ENCODE measurements around the gene MYCBP2.
"Not testable (repeated sequence)": the region's sequence is repeated elsewhere in the genome, so short reads cannot be mapped to it uniquely, and the experiment has no call there.

The MYCBP2 gene

GRCh38 chr13:77350811-77351210, 23.9 kb upstream of the MYCBP2 start:
- CTCF ChIA-PET: interaction anchor here (0.7 kb wide), 1 partner anchor 39 kb away, joined by 3 read pairs; no protein-coding TSS in a partner anchor
- no peak overlapping the region for H3K27ac ChIP-seq (ENCODE audit: insufficient read depth in 1 of 2, low read depth in 1 of 2, low read length in 2 of 2, poor library complexity in 1 of 2, severe bottlenecking in 2 of 2)
- H3K36me3 ChIP-seq (ENCODE audit: control insufficient read depth in 4 of 4, insufficient read depth in 4 of 4, low read length in 3 of 4): no peaks in the 10 kb centered on the region
- DNase-seq: no peak
- no peaks in the 10 kb centered on the region for H3K27me3 ChIP-seq (replicated peaks in 2 of 5; ENCODE audit: control insufficient read depth in 4 of 5, insufficient read depth in 5 of 5, low read length in 4 of 5)
- no peaks in the 10 kb centered on the region for H3K9me3 ChIP-seq (ENCODE audit: control extremely low read depth in 1 of 5, control insufficient read depth in 4 of 5, insufficient read depth in 2 of 5, low read depth in 1 of 5, low read length in 4 of 5)
- POLR2A ChIA-PET: no interaction called here
- H3K4me1 ChIP-seq (ENCODE audit: control extremely low read depth in 1 of 4, control insufficient read depth in 4 of 4, insufficient read depth in 4 of 4, low read length in 3 of 4): peaks cover 0 to 22% (median 7%) of the 10 kb centered on the region in 4 experiments
- WGBS (ENCODE audit: insufficient coverage): no CpG with 5 or more reads among the region's 1 CpG
- H3K4me3 ChIP-seq (ENCODE audit: control insufficient read depth in 1 of 7, extremely low read depth in 1 of 7, insufficient read depth in 4 of 7, low read depth in 2 of 7, low read length in 6 of 7): no peak overlapping the region

DNA sequence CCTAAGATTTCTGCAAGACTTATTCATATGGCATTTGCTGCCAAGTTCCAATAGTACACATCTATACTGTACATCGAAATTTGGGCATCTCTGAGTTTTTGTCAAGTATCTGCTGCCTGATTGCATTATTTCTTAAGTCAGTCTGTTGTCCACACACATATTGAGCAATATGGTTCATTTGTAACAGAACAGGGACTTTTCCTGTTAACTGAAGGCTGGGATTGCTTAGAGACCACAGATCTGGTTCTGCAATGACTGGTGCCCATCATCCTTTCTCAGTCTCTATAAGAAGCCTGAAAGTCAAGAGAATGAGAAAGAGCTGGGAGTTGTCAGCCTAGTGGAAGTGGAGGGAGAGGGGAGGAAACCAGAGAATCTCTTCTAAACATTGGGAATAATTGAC, 22.5 kb upstream of the MYCBP2 start:
- Histone ChIP-seq H3K4me1 (ENCODE audit: control extremely low read depth in 1 of 4, control insufficient read depth in 4 of 4, insufficient read depth in 4 of 4, low read length in 3 of 4) (peaks cover 0 to 26% (median 15%) of the 10 kb centered on the region in 4 experiments), H3K4me3 (ENCODE audit: control insufficient read depth in 1 of 7, extremely low read depth in 1 of 7, insufficient read depth in 4 of 7, low read depth in 2 of 7, low read length in 6 of 7) (no peak overlapping the region), H3K36me3 (ENCODE audit: control insufficient read depth in 4 of 4, insufficient read depth in 4 of 4, low read length in 3 of 4) (no peaks in the 10 kb centered on the region), H3K27ac (ENCODE audit: insufficient read depth in 1 of 2, low read depth in 1 of 2, low read length in 2 of 2, poor library complexity in 1 of 2, severe bottlenecking in 2 of 2) (no peak overlapping the region), H3K9me3 (ENCODE audit: control extremely low read depth in 1 of 5, control insufficient read depth in 4 of 5, insufficient read depth in 2 of 5, low read depth in 1 of 5, low read length in 4 of 5) (no peaks in the 10 kb centered on the region), H3K27me3 (replicated peaks in 2 of 5; ENCODE audit: control insufficient read depth in 4 of 5, insufficient read depth in 5 of 5, low read length in 4 of 5) (no peaks in the 10 kb centered on the region)
- ChIA-PET POLR2A (interaction anchor here (0.5 kb wide), 1 partner anchor 13 kb away, joined by 3 read pairs; no protein-coding TSS in a partner anchor), CTCF (interaction anchor here (1.5 kb wide), 1 partner anchor 8 kb away, joined by 4 read pairs; no protein-coding TSS in a partner anchor)
- 100% methylated on average over 1 of the region's 1 CpG for WGBS (ENCODE audit: insufficient coverage)
- no peak for DNase-seq

DNA sequence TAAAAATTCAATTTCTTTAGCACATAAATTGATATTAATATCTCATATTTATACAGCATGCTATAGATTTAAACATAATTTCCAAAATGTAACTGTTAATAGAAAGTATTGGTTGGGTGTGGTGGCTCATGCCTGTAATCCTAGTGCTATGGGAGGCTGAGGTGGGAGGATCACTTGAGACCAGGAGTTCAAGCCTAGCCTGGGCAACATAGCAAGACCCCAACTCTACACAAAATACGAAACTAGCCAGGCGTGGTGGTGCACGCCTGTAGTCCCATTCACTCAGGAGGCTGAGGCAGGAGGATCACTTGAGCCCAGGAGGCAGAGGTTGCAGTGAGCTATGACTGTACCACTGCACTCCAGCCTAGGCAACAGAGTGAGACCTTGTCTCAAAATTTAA, 20.5 kb upstream of the MYCBP2 start:
- H3K9me3 ChIP-seq (ENCODE audit: control extremely low read depth in 1 of 5, control insufficient read depth in 4 of 5, insufficient read depth in 2 of 5, low read depth in 1 of 5, low read length in 4 of 5); H3K4me3 ChIP-seq (ENCODE audit: control insufficient read depth in 1 of 7, extremely low read depth in 1 of 7, insufficient read depth in 4 of 7, low read depth in 2 of 7, low read length in 6 of 7); H3K27me3 ChIP-seq (replicated peaks in 2 of 5; ENCODE audit: control insufficient read depth in 4 of 5, insufficient read depth in 5 of 5, low read length in 4 of 5); H3K36me3 ChIP-seq (ENCODE audit: control insufficient read depth in 4 of 4, insufficient read depth in 4 of 4, low read length in 3 of 4); H3K27ac ChIP-seq (ENCODE audit: insufficient read depth in 1 of 2, low read depth in 1 of 2, low read length in 2 of 2, poor library complexity in 1 of 2, severe bottlenecking in 2 of 2); DNase-seq; POLR2A ChIA-PET: not testable (repeated sequence)
- H3K4me1 ChIP-seq (ENCODE audit: control extremely low read depth in 1 of 4, control insufficient read depth in 4 of 4, insufficient read depth in 4 of 4, low read length in 3 of 4): peaks cover 0 to 20% (median 14%) of the 10 kb centered on the region in 4 experiments
- 97% methylated on average over 3 of the region's 3 CpGs for WGBS (ENCODE audit: insufficient coverage)
- CTCF ChIA-PET: interaction anchor here (0.7 kb wide), 1 partner anchor 11 kb away, joined by 3 read pairs; no protein-coding TSS in a partner anchor

GRCh38 chr13:77345150-77345780, 18.4 kb upstream of the MYCBP2 start:
- H3K4me3 ChIP-seq (ENCODE audit: control insufficient read depth in 1 of 7, extremely low read depth in 1 of 7, insufficient read depth in 4 of 7, low read depth in 2 of 7, low read length in 6 of 7): no peak overlapping the region
- H3K27ac ChIP-seq (ENCODE audit: insufficient read depth in 1 of 2, low read depth in 1 of 2, low read length in 2 of 2, poor library complexity in 1 of 2, severe bottlenecking in 2 of 2): peak overlapping the region; percentile 12 to 47
- no peaks in the 10 kb centered on the region for H3K27me3 ChIP-seq (replicated peaks in 2 of 5; ENCODE audit: control insufficient read depth in 4 of 5, insufficient read depth in 5 of 5, low read length in 4 of 5)
- H3K4me1 ChIP-seq (ENCODE audit: control extremely low read depth in 1 of 4, control insufficient read depth in 4 of 4, insufficient read depth in 4 of 4, low read length in 3 of 4): peaks cover 0 to 20% (median 14%) of the 10 kb centered on the region in 4 experiments
- DNase-seq: peak; percentile 15 to 90 (median 80)
- H3K9me3 ChIP-seq (ENCODE audit: control extremely low read depth in 1 of 5, control insufficient read depth in 4 of 5, insufficient read depth in 2 of 5, low read depth in 1 of 5, low read length in 4 of 5): no peaks in the 10 kb centered on the region
- no peaks in the 10 kb centered on the region for H3K36me3 ChIP-seq (ENCODE audit: control insufficient read depth in 4 of 4, insufficient read depth in 4 of 4, low read length in 3 of 4)
- POLR2A ChIA-PET: no interaction called here
- 100% methylated on average over 1 of the region's 2 CpGs for WGBS (ENCODE audit: insufficient coverage)
- CTCF ChIA-PET: no interaction called here

- CTCF ChIA-PET: interaction anchor here (0.8 kb wide), 1 partner anchor 16 kb away, joined by 3 read pairs; no protein-coding TSS in a partner anchor
- Histone ChIP-seq H3K27ac (ENCODE audit: insufficient read depth in 1 of 2, low read depth in 1 of 2, low read length in 2 of 2, poor library complexity in 1 of 2, severe bottlenecking in 2 of 2) (no peak overlapping the region), H3K9me3 (ENCODE audit: control extremely low read depth in 1 of 5, control insufficient read depth in 4 of 5, insufficient read depth in 2 of 5, low read depth in 1 of 5, low read length in 4 of 5) (no peaks in the 10 kb centered on the region), H3K27me3 (replicated peaks in 2 of 5; ENCODE audit: control insufficient read depth in 4 of 5, insufficient read depth in 5 of 5, low read length in 4 of 5) (no peaks in the 10 kb centered on the region), H3K4me1 (ENCODE audit: control extremely low read depth in 1 of 4, control insufficient read depth in 4 of 4, insufficient read depth in 4 of 4, low read length in 3 of 4) (peaks cover 3 to 30% (median 21%) of the 10 kb centered on the region in 4 experiments), H3K4me3 (ENCODE audit: control insufficient read depth in 1 of 7, extremely low read depth in 1 of 7, insufficient read depth in 4 of 7, low read depth in 2 of 7, low read length in 6 of 7) (no peak overlapping the region), H3K36me3 (ENCODE audit: control insufficient read depth in 4 of 4, insufficient read depth in 4 of 4, low read length in 3 of 4) (no peaks in the 10 kb centered on the region)
- POLR2A ChIA-PET: no interaction called here
- DNase-seq: no peak
- WGBS (ENCODE audit: insufficient coverage): no CpG with 5 or more reads among the region's 4 CpGs
Measured at GRCh38 chr13:77343841-77344240, 16.9 kb upstream of the MYCBP2 start.

DNA sequence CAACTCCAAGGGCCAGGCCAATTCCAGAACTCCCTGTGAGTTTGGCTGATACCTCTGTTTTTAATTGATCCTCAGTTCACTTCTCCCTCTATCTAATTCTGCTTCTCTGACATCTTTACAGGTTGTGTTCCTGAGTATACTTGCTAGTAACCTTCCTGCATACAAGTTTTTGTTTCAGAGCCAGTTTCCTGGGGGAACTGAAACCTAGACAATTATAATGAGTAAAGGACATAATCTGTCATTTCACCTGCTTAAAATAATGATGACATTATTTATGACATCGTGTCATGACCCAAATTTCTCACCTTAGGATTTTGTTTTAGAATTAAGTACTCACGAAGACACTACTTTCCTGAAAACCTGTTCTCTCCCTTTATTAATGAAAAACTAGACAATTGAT, 12.5 kb upstream of the MYCBP2 start:
- H3K4me1 ChIP-seq (ENCODE audit: control extremely low read depth in 1 of 4, control insufficient read depth in 4 of 4, insufficient read depth in 4 of 4, low read length in 3 of 4): peaks cover 6 to 22% (median 12%) of the 10 kb centered on the region in 4 experiments
- POLR2A ChIA-PET: no interaction called here
- no peaks in the 10 kb centered on the region for H3K9me3 ChIP-seq (ENCODE audit: control extremely low read depth in 1 of 5, control insufficient read depth in 4 of 5, insufficient read depth in 2 of 5, low read depth in 1 of 5, low read length in 4 of 5)
- CTCF ChIA-PET: interaction anchor here (1.4 kb wide), 1 partner anchor 13 kb away, joined by 4 read pairs; no protein-coding TSS in a partner anchor
- H3K27me3 ChIP-seq (replicated peaks in 2 of 5; ENCODE audit: control insufficient read depth in 4 of 5, insufficient read depth in 5 of 5, low read length in 4 of 5): no peaks in the 10 kb centered on the region
- H3K36me3 ChIP-seq (ENCODE audit: control insufficient read depth in 4 of 4, insufficient read depth in 4 of 4, low read length in 3 of 4): no peaks in the 10 kb centered on the region
- WGBS (ENCODE audit: insufficient coverage): no CpG with 5 or more reads among the region's 2 CpGs
- no peak overlapping the region for H3K27ac ChIP-seq (ENCODE audit: insufficient read depth in 1 of 2, low read depth in 1 of 2, low read length in 2 of 2, poor library complexity in 1 of 2, severe bottlenecking in 2 of 2)
- H3K4me3 ChIP-seq (ENCODE audit: control insufficient read depth in 1 of 7, extremely low read depth in 1 of 7, insufficient read depth in 4 of 7, low read depth in 2 of 7, low read length in 6 of 7): no peak overlapping the region
- DNase-seq: no peak

- CTCF ChIA-PET: interaction anchor here (1.4 kb wide), 1 partner anchor 14 kb away, joined by 4 read pairs; no protein-coding TSS in a partner anchor
- peaks cover 6 to 22% (median 12%) of the 10 kb centered on the region in 4 experiments for H3K4me1 ChIP-seq (ENCODE audit: control extremely low read depth in 1 of 4, control insufficient read depth in 4 of 4, insufficient read depth in 4 of 4, low read length in 3 of 4)
- H3K4me3 ChIP-seq (ENCODE audit: control insufficient read depth in 1 of 7, extremely low read depth in 1 of 7, insufficient read depth in 4 of 7, low read depth in 2 of 7, low read length in 6 of 7): peak overlapping the region in 1 of 7 experiments; percentile 1
- 53% methylated on average over 6 of the region's 6 CpGs for WGBS (ENCODE audit: insufficient coverage)
- DNase-seq: peak in 2 of 3 donors; percentile 35 to 48
- H3K27ac ChIP-seq (ENCODE audit: insufficient read depth in 1 of 2, low read depth in 1 of 2, low read length in 2 of 2, poor library complexity in 1 of 2, severe bottlenecking in 2 of 2): no peak overlapping the region
- POLR2A ChIA-PET: no interaction called here
- H3K9me3 ChIP-seq (ENCODE audit: control extremely low read depth in 1 of 5, control insufficient read depth in 4 of 5, insufficient read depth in 2 of 5, low read depth in 1 of 5, low read length in 4 of 5): no peaks in the 10 kb centered on the region
- no peaks in the 10 kb centered on the region for H3K27me3 ChIP-seq (replicated peaks in 2 of 5; ENCODE audit: control insufficient read depth in 4 of 5, insufficient read depth in 5 of 5, low read length in 4 of 5)
- H3K36me3 ChIP-seq (ENCODE audit: control insufficient read depth in 4 of 4, insufficient read depth in 4 of 4, low read length in 3 of 4): no peaks in the 10 kb centered on the region
Measured at GRCh38 chr13:77338961-77339401, 12.1 kb upstream of the MYCBP2 start.

Measured in common myeloid progenitor, CD34-positive (primary cell).